A673 (cell line): Measurements from ENCODE around the gene IGFBPL1. TPM values are rescaled to one million over a fixed set of nuclear protein-coding genes. Genes with fewer than 3 reads are reported as not detected.

Experiments
- BruUV-seq: library from RNA; stranded (reverse); fragments of 400-500 nt; replicated peaks from 2 replicates; lab custom pipeline; 2021; lab: Mats Ljungman, UMichigan
- CTCF ChIA-PET: fragments of 300-600 bp; sonication (Branson Sonifier 250); formaldehyde crosslinking; loops from one replicate; lab custom pipeline; 2022; ENCODE audit warnings: antibody characterized with exemption; lab: Charles Lee
- POLR2A ChIA-PET: fragments of 300-600 bp; sonication (Branson Sonifier 250); formaldehyde crosslinking; loops from one replicate; lab custom pipeline; 2022; ENCODE audit warnings: antibody characterized with exemption; ENCODE audit not compliant: low non-redundant PET; lab: Charles Lee
- DNase-seq: peaks from one replicate; pipeline ENCODE4 v3.0.0-alpha.2; 2015; ENCODE audit warnings: low spot score
- H3K27ac ChIP-seq: fragments of 200-600 bp; sonication (generic); 2 replicates; pipeline ENCODE4 v1.5.1; 2016; ENCODE audit warnings: mixed run types, low read depth, mild to moderate bottlenecking, mixed read lengths, antibody characterized with exemption, low read length; ENCODE audit not compliant: poor library complexity, severe bottlenecking
- H3K27me3 ChIP-seq: fragments of 200-600 bp; sonication (generic); replicated peaks from 2 replicates; pipeline ENCODE4 v1.6.1; 2017; ENCODE audit warnings: mixed run types, low read depth, mild to moderate bottlenecking, mixed read lengths, antibody characterized with exemption, low read length; ENCODE audit not compliant: insufficient read depth, poor library complexity
- H3K36me3 ChIP-seq: fragments of 200-600 bp; sonication (generic); 2 replicates; pipeline ENCODE4 v1.6.1; 2016; ENCODE audit warnings: mixed run types, mild to moderate bottlenecking, mixed read lengths, antibody characterized with exemption, low read length; ENCODE audit not compliant: insufficient read depth, poor library complexity, severe bottlenecking
- H3K4me1 ChIP-seq: fragments of 200-600 bp; sonication (generic); 2 replicates; pipeline ENCODE4 v1.6.1; 2017; ENCODE audit warnings: mixed run types, mild to moderate bottlenecking, mixed read lengths, antibody characterized with exemption, low read length; ENCODE audit not compliant: insufficient read depth, poor library complexity, severe bottlenecking
- H3K4me3 ChIP-seq: fragments of 200-600 bp; sonication (generic); 2 replicates; pipeline ENCODE4 v1.5.1; 2016; ENCODE audit warnings: low read depth, mixed run types, mild to moderate bottlenecking, mixed read lengths, low read length; ENCODE audit not compliant: poor library complexity, severe bottlenecking
- H3K9me3 ChIP-seq: fragments of 200-600 bp; sonication (generic); 2 replicates; pipeline ENCODE4 v1.6.1; 2016; ENCODE audit warnings: mixed run types, low read depth, mild to moderate bottlenecking, mixed read lengths, antibody characterized with exemption, low read length; ENCODE audit not compliant: poor library complexity, severe bottlenecking
- CTCF ChIP-seq: fragments of 300-800, 200-600 bp; sonication (generic); conservative IDR thresholded peaks from 2 replicates; pipeline ENCODE4 v1.5.1; 2017; ENCODE audit warnings: low read depth, mild to moderate bottlenecking, antibody characterized with exemption, low read length, moderate library complexity, mixed read lengths
- EZH2 ChIP-seq: fragments of 200-600 bp; sonication (generic); IDR thresholded peaks from 2 replicates; pipeline ENCODE4 v1.6.1; 2017; ENCODE audit warnings: borderline replicate concordance, low read depth, mild to moderate bottlenecking, mixed read lengths, antibody characterized with exemption, low read length; ENCODE audit not compliant: poor library complexity, severe bottlenecking
- intact Hi-C: fragments of 100-400 bp; cut with micrococcal nuclease; formaldehyde crosslinking; loops from one replicate; pipeline ENCODE4 v1.10.0; 2022; ENCODE audit not compliant: unreplicated experiment
- total RNA-seq: library from RNA; stranded (reverse); gene quantifications from 2 replicates; pipeline ENCODE4 v1.2.3, GENCODE V29; 2021

Gene IGFBPL1
- total RNA-seq, 1 experiment from 2014 or later: 0.90 TPM

GRCh38 chr9:38376021-38376670, 48.1 kb downstream of the IGFBPL1 start:
- H3K4me1 ChIP-seq: no peaks in the 10 kb centered on the region
- no peaks in the 10 kb centered on the region for H3K36me3 ChIP-seq
- intact Hi-C loops: no loop called here
- no peaks in the 10 kb centered on the region for H3K27me3 ChIP-seq
- DNase-seq: no peak
- no TSS peak for BruUV-seq
- TF ChIP-seq CTCF: no peak
- H3K9me3 ChIP-seq: no peaks in the 10 kb centered on the region
- POLR2A ChIA-PET: no interaction called here
- no peak overlapping the region for H3K27ac ChIP-seq
- CTCF ChIA-PET: no interaction called here
- no peak overlapping the region for H3K4me3 ChIP-seq

- Histone ChIP-seq H3K4me1 (no peaks in the 10 kb centered on the region), H3K36me3 (no peaks in the 10 kb centered on the region), H3K27ac (no peak overlapping the region), H3K4me3 (no peak overlapping the region), H3K27me3 (no peaks in the 10 kb centered on the region), H3K9me3 (no peaks in the 10 kb centered on the region)
- BruUV-seq: no TSS peak
- CTCF ChIA-PET: no interaction called here
- POLR2A ChIA-PET: no interaction called here
- no peak for DNase-seq
- intact Hi-C loops: no loop called here
- TF ChIP-seq EZH2 (no peak), CTCF (no peak)
These were observed 48.7 kb downstream of the IGFBPL1 start for GRCh38 chr9:38375572-38375963.

- CTCF ChIA-PET: no interaction called here
- no peaks in the 10 kb centered on the region for H3K9me3 ChIP-seq
- no TSS peak for BruUV-seq
- no peaks in the 10 kb centered on the region for H3K27me3 ChIP-seq
- POLR2A ChIA-PET: no interaction called here
- intact Hi-C loops: no loop called here
- no peak overlapping the region for H3K27ac ChIP-seq
- no peaks in the 10 kb centered on the region for H3K4me1 ChIP-seq
- no peak for DNase-seq
- H3K4me3 ChIP-seq: no peak overlapping the region
- no peaks in the 10 kb centered on the region for H3K36me3 ChIP-seq
- TF ChIP-seq EZH2 (no peak), CTCF (no peak)
These were observed 49.2 kb downstream of the IGFBPL1 start for GRCh38 chr9:38374847-38375571.
